ENCODE measurements around the gene RPS8. TPM values are rescaled to one million over a fixed set of nuclear protein-coding genes. Genes with fewer than 3 reads are reported as not detected.
A peak's percentile ranks its signal among the peaks of the same experiment; 100 is the strongest.

RPS8 gene
- total and polyA plus RNA-seq, 8 donors: 322 to 3,429 (median 2,146) TPM

DNA sequence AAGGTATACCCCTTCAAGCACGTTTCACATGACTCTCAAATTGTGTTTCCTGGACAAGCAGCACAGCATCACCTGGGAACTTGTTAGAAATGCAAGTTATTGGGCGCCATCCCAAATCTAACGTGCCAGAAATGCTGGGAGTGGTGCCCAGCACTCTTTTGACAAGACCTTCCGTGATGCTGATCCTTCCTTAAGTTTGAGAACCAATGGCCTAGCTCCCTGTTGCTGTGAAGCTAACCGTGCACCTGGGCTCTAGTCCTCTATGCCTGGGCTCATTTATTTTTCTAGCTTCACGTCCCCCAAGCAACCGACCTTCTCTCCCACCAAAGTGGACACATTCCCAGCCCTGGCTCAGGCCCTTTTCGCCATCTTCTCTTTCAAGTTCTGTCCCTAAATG is 8.4 kb downstream of the RPS8 start:
- Histone ChIP-seq H3K4me3 (peak overlapping the region; percentile 50 to 57 (median 52)), H3K36me3 (peaks cover 20 to 36% (median 35%) of the 10 kb centered on the region in 4 donors), H3K4me1 (peaks cover 32 to 36% (median 34%) of the 10 kb centered on the region in 4 donors), H3K27ac (peak overlapping the region in 4 of 5 donors; percentile 12 to 72 (median 50)), H3K27me3 (no peaks in the 10 kb centered on the region), H3K9me3 (no peaks in the 10 kb centered on the region)
- WGBS, 5 donors: 21 to 37% (median 29%) methylated on average over 8 of the region's 8 CpGs
- DNase-seq: peak; percentile 33 to 71
- intact Hi-C loops (cut with DNase I; ENCODE audit: low total_unique reads): no loop called here
- TF ChIP-seq EP300 (IDR thresholded peaks at IDR 0.05) (no peak), POLR2AphosphoS5 (IDR thresholded peaks at IDR 0.05) (no peak), POLR2A (IDR thresholded peaks at IDR 0.05) (no peak), CTCF (IDR thresholded peaks at IDR 0.05) (no peak)

DNA sequence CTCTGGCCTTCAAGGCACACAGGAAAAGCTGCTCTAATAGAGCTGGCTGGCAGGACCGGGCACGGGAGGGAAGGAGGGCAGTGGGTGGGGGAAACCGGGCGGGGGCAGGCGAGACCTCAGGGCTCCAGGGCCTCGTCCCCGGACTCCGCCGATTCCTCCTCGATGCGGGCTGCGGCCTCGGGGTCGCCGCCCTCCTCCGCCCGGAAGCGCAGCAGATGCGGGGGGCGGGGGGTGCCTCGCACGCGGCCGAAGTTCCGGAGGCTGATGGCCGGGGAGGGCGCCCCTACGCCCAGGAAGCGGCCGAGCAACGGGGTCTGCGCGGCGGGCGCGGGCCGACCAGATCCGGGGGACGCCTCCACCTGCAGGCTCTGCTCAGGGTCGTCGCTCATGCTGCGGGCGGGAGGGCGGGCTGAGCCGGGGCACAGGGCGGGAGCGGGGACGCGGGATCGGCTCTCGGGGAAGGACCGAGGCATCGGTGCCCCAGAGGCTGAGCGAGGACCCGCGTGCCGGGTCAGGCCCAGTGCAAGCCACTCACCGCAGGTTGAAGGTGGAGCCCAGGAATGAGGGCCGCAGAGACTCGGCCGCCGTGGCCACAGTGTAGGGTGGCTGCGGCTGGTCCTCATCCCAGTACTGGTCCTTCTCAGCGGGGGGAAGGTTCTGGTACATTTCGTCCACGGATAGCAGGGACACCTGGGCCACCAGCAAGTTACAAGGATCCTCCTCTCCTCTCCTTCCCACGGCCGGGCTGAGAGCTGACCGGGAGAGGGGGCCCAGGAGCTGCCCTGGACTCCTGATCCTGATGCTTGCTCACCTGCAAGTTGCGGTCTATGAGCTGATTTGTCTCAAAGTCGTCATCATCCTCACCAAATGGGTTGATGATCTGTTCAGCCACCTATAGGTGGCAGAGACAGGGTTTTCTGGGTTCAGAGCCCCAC is 9.0 kb downstream of the RPS8 start:
- WGBS, 5 donors: 8 to 15% (median 9%) methylated on average over 27 to 71 of the region's 71 CpGs
- TF ChIP-seq POLR2A (IDR thresholded peaks at IDR 0.05): no peak
- TF ChIP-seq POLR2AphosphoS5 (IDR thresholded peaks at IDR 0.05): no peak
- no peak for TF ChIP-seq EP300 (IDR thresholded peaks at IDR 0.05)
- TF ChIP-seq CTCF (IDR thresholded peaks at IDR 0.05): no peak
- peak overlapping the region in 4 of 5 donors; percentile 12 to 72 (median 50) for H3K27ac ChIP-seq

DNA sequence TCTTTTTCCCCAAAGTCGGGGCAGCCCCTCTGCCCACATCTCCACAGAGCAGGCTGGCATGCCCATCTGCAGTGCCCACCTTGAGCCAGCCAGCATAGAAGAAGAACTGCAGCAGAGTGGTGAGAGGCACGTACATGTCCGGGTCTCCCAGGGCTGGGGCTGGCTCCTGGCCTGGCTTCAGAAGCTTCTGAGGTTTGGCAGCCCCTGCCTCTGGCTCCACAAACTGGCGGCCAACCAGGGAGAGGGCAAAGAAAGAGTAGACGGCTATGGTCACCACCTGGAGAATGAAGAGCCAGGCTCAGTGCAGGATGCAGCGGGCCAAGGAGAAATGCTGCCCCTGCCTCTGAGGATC is 9.7 kb downstream of the RPS8 start:
- intact Hi-C loops (cut with DNase I; ENCODE audit: low total_unique reads): no loop called here
- peak in 1 of 2 donors; percentile 16 for DNase-seq

More for the DNA sequence above, 9.0 kb downstream of the RPS8 start:
- H3K4me3 ChIP-seq: peak overlapping the region; percentile 50 to 57 (median 52)
- H3K36me3 ChIP-seq: peaks cover 13 to 29% (median 28%) of the 10 kb centered on the region in 4 donors
- intact Hi-C loops (cut with DNase I; ENCODE audit: low total_unique reads): no loop called here
- peak in 1 of 2 donors; percentile 79 for DNase-seq
- no peaks in the 10 kb centered on the region for H3K9me3 ChIP-seq
- H3K27me3 ChIP-seq: no peaks in the 10 kb centered on the region
- peaks cover 32 to 36% (median 34%) of the 10 kb centered on the region in 4 donors for H3K4me1 ChIP-seq

More for the DNA sequence above, 9.7 kb downstream of the RPS8 start:
- H3K4me3 ChIP-seq: no peak overlapping the region
- H3K36me3 ChIP-seq: peaks cover 7 to 24% (median 22%) of the 10 kb centered on the region in 4 donors
- H3K4me1 ChIP-seq: peaks cover 32 to 36% (median 34%) of the 10 kb centered on the region in 4 donors
- no peak for TF ChIP-seq EP300 (IDR thresholded peaks at IDR 0.05)
- TF ChIP-seq POLR2AphosphoS5 (IDR thresholded peaks at IDR 0.05): no peak
- no peak for TF ChIP-seq CTCF (IDR thresholded peaks at IDR 0.05)
- WGBS, 5 donors: 71 to 88% (median 74%) methylated on average over 3 to 6 of the region's 6 CpGs
- no peaks in the 10 kb centered on the region for H3K27me3 ChIP-seq
- H3K27ac ChIP-seq: no peak overlapping the region
- H3K9me3 ChIP-seq: no peaks in the 10 kb centered on the region
